Measurements from ENCODE around the gene LSM4. TPM values are rescaled to one million over a fixed set of nuclear protein-coding genes. Genes with fewer than 3 reads are reported as not detected.
"Not testable (repeated sequence)": the region's sequence is repeated elsewhere in the genome, so short reads cannot be mapped to it uniquely, and the experiment has no call there.

Gene LSM4
- total and polyA plus RNA-seq, 9 donors, result 38.3 to 121 (median 71.4) TPM

GRCh38 chr19:18357041-18357440 lies 34.2 kb upstream of the LSM4 start:
- Histone ChIP-seq H3K9me3 (no peaks in the 10 kb centered on the region), H3K4me3 (no peak overlapping the region), H3K36me3 (no peaks in the 10 kb centered on the region), H3K27ac (no peak overlapping the region), H3K27me3 (no peaks in the 10 kb centered on the region), H3K4me1 (ENCODE audit: insufficient read depth) (no peaks in the 10 kb centered on the region)
- TF ChIP-seq, protein P1, sequence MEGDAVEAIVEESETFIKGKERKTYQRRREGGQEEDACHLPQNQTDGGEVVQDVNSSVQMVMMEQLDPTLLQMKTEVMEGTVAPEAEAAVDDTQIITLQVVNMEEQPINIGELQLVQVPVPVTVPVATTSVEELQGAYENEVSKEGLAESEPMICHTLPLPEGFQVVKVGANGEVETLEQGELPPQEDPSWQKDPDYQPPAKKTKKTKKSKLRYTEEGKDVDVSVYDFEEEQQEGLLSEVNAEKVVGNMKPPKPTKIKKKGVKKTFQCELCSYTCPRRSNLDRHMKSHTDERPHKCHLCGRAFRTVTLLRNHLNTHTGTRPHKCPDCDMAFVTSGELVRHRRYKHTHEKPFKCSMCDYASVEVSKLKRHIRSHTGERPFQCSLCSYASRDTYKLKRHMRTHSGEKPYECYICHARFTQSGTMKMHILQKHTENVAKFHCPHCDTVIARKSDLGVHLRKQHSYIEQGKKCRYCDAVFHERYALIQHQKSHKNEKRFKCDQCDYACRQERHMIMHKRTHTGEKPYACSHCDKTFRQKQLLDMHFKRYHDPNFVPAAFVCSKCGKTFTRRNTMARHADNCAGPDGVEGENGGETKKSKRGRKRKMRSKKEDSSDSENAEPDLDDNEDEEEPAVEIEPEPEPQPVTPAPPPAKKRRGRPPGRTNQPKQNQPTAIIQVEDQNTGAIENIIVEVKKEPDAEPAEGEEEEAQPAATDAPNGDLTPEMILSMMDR (IDR thresholded peaks at IDR 0.05), result no peak
- TF ChIP-seq POLR2A (IDR thresholded peaks at IDR 0.05) (no peak), EP300 (IDR thresholded peaks at IDR 0.05) (no peak)
- DNase-seq, result no peak
- WGBS, 3 donors, result 92 to 98% (median 96%) methylated on average over 3 of the region's 3 CpGs
- intact Hi-C loops (cut with DNase I), result loop anchor here in 1 of 4 donors (10.0 kb wide), 1 partner anchor 48 kb away; no protein-coding TSS in a partner anchor

DNA sequence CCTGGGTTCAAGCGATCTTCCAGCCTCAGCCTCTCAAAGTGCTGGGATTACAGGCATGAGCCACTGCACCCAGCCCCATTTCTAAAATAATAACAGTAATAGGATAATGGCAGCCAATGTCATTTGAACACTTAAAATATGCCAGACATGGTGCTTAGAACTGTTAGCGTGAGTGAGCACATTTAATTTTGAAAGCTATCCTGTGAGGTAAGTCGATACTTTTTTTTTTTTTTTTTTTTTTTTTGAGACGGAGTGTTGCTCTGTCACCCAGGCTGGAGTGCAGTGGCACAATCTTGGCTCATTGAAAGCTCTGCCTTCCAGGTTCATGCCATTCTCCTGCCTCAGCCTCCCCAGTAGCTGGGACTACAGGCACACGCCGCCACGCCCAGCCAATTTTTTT lies 31.9 kb upstream of the LSM4 start:
- H3K4me1 ChIP-seq (ENCODE audit: insufficient read depth); H3K27ac ChIP-seq; DNase-seq; H3K27me3 ChIP-seq; H3K4me3 ChIP-seq; H3K9me3 ChIP-seq; H3K36me3 ChIP-seq: not testable (repeated sequence)
- intact Hi-C loops (cut with DNase I), result loop anchor here in 2 of 4 donors (5.0 to 10.0 kb wide), 2 partner anchors 33 to 50 kb away; partner anchors contain the start of gene GDF15 (in 1 of the 2)
- WGBS, 3 donors, result 92 to 97% (median 95%) methylated on average over 7 of the region's 7 CpGs

- H3K4me3 ChIP-seq, result no peak overlapping the region
- H3K27ac ChIP-seq, result no peak overlapping the region
- 92 to 95% (median 94%) methylated on average over 8 of the region's 8 CpGs for WGBS, 3 donors
- TF ChIP-seq EP300 (IDR thresholded peaks at IDR 0.05) (no peak), POLR2A (IDR thresholded peaks at IDR 0.05) (no peak)
- TF ChIP-seq, protein P1 (IDR thresholded peaks at IDR 0.05), result no peak
- no peaks in the 10 kb centered on the region for H3K27me3 ChIP-seq
- no peak for DNase-seq
- no peaks in the 10 kb centered on the region for H3K36me3 ChIP-seq
- intact Hi-C loops (cut with DNase I), result loop anchor here in 2 of 4 donors (5.0 to 10.0 kb wide), 2 partner anchors 34 to 51 kb away; partner anchors contain the start of gene GDF15 (in 1 of the 2)
- no peaks in the 10 kb centered on the region for H3K4me1 ChIP-seq (ENCODE audit: insufficient read depth)
- H3K9me3 ChIP-seq, result no peaks in the 10 kb centered on the region
Measured at GRCh38 chr19:18353378-18354005, 30.6 kb upstream of the LSM4 start.

GRCh38 chr19:18351544-18351943 lies 28.7 kb upstream of the LSM4 start:
- DNase-seq, result no peak
- Histone ChIP-seq H3K27ac (no peak overlapping the region), H3K36me3 (no peaks in the 10 kb centered on the region), H3K9me3 (no peaks in the 10 kb centered on the region), H3K4me3 (no peak overlapping the region), H3K4me1 (ENCODE audit: insufficient read depth) (no peaks in the 10 kb centered on the region), H3K27me3 (no peaks in the 10 kb centered on the region)
- intact Hi-C loops (cut with DNase I), result loop anchor here in 2 of 4 donors (5.0 to 10.0 kb wide), 2 partner anchors 36 to 53 kb away; partner anchors contain the start of gene GDF15 (in 1 of the 2)
- WGBS, 3 donors, result 88 to 94% (median 90%) methylated on average over 7 of the region's 7 CpGs
- TF ChIP-seq EP300 (IDR thresholded peaks at IDR 0.05) (no peak), POLR2A (IDR thresholded peaks at IDR 0.05) (no peak)
- TF ChIP-seq, protein P1 (IDR thresholded peaks at IDR 0.05), result no peak

DNA sequence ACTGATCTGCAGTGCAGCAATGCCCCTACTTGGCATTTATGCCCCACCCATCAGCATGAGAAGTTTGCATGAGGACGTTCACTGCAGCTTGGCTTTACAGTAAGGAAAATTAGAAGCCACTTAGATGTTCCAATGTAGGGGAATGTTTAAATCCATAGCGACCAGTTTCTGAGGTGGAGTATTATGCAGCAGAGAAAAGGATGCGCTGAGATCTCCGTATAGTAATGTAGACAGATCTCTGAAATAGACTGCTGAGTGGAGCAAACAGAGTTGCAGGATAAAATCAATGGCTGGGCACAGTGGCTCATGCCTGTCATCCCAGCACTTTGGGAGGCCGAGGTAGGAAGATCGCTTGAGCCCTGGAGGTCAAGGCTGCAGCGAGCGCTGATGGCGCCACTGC lies 27.6 kb upstream of the LSM4 start:
- H3K27ac ChIP-seq, result no peak overlapping the region
- TF ChIP-seq POLR2A (IDR thresholded peaks at IDR 0.05), result no peak
- no peak for TF ChIP-seq EP300 (IDR thresholded peaks at IDR 0.05)
- TF ChIP-seq, protein P1 (IDR thresholded peaks at IDR 0.05), result no peak
- no peak overlapping the region for H3K4me3 ChIP-seq
- H3K36me3 ChIP-seq, result no peaks in the 10 kb centered on the region
- H3K9me3 ChIP-seq, result no peaks in the 10 kb centered on the region
- WGBS, 3 donors, result 82% methylated on average over 9 of the region's 9 CpGs
- no peaks in the 10 kb centered on the region for H3K27me3 ChIP-seq
- intact Hi-C loops (cut with DNase I), result loop anchor here in 2 of 4 donors (5.0 to 10.0 kb wide), 2 partner anchors 37 to 54 kb away; partner anchors contain the start of gene GDF15 (in 1 of the 2)
- H3K4me1 ChIP-seq (ENCODE audit: insufficient read depth), result no peaks in the 10 kb centered on the region
- DNase-seq, result no peak

Data from ovary (tissue), 9 donors.